COLO829 (cell line): ENCODE measurements around the gene DPH7.
A peak's percentile ranks its signal among the peaks of the same experiment; 100 is the strongest.
"Not testable (repeated sequence)": the region's sequence is repeated elsewhere in the genome, so short reads cannot be mapped to it uniquely, and the experiment has no call there.

ENCODE experiments used
- DNase-seq: peaks from one replicate; pipeline ENCODE4 v3.0.0; 2012; ENCODE audit warnings: low spot score

DPH7 gene

DNA sequence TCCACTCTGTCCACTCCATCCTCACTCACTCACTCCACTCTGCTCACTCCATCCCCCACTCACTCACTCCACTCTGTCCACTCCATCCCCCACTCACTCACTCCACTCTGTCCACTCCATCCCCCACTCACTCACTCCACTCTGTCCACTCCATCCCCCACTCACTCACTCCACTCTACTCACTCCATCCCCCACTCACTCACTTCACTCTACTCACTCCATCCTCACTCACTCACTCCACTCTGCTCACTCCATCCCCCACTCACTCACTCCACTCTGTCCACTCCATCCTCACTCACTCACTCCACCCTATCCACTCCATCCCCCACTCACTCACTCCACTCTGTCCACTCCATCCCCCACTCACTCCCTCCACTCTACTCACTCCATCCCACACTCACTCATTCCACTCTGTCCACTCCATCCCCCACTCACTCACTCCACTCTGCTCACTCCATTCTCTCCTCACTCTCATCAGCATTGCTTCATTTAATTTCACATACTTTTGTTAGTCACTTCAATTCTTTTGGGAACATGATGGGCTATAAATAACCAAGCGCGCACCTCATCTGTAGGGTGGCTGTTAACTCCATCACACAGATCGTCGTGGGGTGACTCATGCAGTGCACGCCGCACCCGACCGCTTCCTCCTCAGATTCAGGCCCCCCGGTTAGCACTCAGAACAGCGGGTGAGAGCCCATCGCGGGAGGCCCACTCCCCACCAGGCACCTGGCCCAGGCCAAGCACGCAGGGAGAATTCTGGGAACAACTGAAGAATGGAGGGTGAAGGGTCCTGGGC, 59.9 kb downstream of the DPH7 start:
- DNase-seq = not testable (repeated sequence)

- DNase-seq = no peak
These were observed 62.4 kb downstream of the DPH7 start for GRCh38 chr9:137516144-137516917.

GRCh38 chr9:137515338-137515724, 63.4 kb downstream of the DPH7 start:
- no peak for DNase-seq

GRCh38 chr9:137514691-137515337, 63.9 kb downstream of the DPH7 start:
- no peak for DNase-seq

- DNase-seq = peak; percentile 32
These were observed 64.7 kb downstream of the DPH7 start for GRCh38 chr9:137513801-137514570.

- not testable (repeated sequence) for DNase-seq
These were observed 65.6 kb downstream of the DPH7 start for GRCh38 chr9:137513136-137513535.

DNA sequence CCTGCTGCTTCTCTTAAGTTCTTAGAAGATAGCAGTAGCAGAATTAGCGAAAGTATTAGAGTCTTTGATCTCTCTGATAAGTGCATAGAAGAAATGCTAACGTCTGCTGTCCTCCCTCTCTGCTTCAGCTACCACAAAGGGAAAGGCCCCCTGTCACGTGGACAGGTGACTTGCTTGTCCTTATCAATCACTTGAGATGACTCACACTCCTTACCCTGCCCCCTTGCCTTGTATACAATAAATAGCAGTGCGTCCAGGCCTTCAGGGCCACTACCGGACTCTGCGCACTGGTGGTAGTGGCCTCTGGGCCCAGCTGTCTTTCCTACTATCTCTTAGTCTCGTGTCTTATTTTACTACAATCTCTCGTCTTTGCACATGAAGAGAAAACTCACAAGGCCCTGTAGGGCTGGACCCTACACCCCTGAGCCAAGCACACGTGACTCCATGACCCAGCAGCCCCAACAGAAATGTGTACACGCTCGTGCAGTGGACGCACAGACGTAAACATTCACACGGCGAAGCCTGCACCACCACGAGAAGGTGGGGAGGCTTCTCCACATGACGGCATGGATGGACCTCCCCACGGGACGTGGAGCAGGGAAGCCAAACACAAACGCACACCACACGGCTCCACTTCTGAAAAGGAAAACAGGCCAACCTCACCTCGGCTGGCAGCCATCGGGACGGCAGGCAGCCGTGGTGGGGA, 66.8 kb downstream of the DPH7 start:
- no peak for DNase-seq

DNA sequence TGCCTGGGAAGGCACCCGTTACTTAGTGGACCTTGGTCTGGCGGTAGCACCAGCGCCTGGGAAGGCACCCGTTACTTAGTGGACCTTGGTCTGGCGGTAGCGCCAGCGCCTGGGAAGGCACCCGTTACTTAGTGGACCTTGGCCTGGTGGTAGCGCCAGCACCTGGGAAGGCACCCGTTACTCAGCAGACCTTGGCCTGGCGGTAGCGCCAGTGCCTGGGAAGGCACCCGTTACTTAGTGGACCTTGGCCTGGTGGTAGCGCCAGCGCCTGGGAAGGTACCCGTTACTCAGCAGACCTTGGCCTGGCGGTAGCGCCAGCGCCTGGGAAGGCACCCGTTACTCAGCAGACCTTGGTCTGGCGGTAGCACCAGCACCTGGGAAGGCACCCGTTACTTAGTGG, 67.6 kb downstream of the DPH7 start:
- DNase-seq = not testable (repeated sequence)

GRCh38 chr9:137509198-137509597, 69.5 kb downstream of the DPH7 start:
- no peak for DNase-seq

- DNase-seq = no peak
These were observed 72.0 kb downstream of the DPH7 start for GRCh38 chr9:137506702-137507171.

- DNase-seq = no peak
These were observed 72.5 kb downstream of the DPH7 start for GRCh38 chr9:137506274-137506673.

DNA sequence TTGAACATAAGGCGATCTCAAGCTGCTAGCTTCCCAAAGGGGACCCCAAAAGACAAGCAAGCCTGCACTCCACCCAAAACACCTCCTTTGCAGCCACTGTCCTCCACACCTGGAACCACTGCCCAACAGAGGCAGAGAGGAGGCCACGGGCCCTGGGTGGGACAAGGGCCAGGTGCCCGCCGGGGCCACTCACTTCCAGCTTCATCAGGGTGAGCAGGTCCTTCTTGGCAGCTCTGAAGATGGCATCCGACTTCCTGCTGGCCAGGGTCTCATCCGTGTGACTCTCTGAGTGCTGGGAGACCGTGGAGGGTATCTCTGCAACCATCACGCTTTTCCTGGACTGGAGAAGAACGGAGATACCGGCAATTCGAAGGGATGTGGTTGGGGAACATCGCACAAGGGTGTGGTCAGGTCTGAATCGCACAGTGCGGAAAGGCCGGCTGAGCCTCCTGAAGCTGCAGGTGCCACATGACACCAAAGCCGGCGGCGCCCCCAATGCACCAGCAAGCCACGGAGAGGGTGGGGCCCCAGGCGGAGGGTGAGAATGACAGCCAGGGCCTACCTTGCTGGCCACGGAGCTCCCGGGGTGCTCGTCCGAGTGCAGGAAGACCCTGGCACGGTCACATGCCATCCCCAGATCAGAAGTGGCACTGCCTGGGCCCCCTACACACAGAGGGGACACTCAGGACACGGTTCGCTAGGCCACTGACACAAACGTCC, 73.1 kb downstream of the DPH7 start:
- DNase-seq = no peak
